ENCODE data around the gene PXN. TPM values are rescaled to one million over a fixed set of nuclear protein-coding genes. Genes with fewer than 3 reads are reported as not detected.
A peak's percentile ranks its signal among the peaks of the same experiment; 100 is the strongest.

Gene PXN
- polyA plus RNA-seq, 1 donor from 2014 or later: 5.9 TPM

- H4K20me1 ChIP-seq (ENCODE audit: insufficient read depth): no peaks in the 10 kb centered on the region
- no peak overlapping the region for H3K9ac ChIP-seq (ENCODE audit: low read length)
- TF ChIP-seq EP300 (conservative IDR thresholded peaks at IDR 0.05; ENCODE audit: poor library complexity, severe bottlenecking) (peak; percentile 19), SMC3 (conservative IDR thresholded peaks at IDR 0.05; ENCODE audit: poor library complexity) (no peak), RAD21 (conservative IDR thresholded peaks at IDR 0.05) (no peak)
- H3K9me3 ChIP-seq (ENCODE audit: low read length): no peaks in the 10 kb centered on the region
- no peak overlapping the region for H2AFZ ChIP-seq (ENCODE audit: low read depth, low read length)
- no peaks in the 10 kb centered on the region for H3K27me3 ChIP-seq (ENCODE audit: insufficient read depth, low read depth, low read length)
- H3K4me2 ChIP-seq (ENCODE audit: low read length): no peak overlapping the region
- H3K27ac ChIP-seq (ENCODE audit: low read length): no peak overlapping the region
- H3K79me2 ChIP-seq (replicated peaks; ENCODE audit: insufficient read depth, low read length): no peaks in the 10 kb centered on the region
- H3K9me2 ChIP-seq (ENCODE audit: insufficient read depth, low read length): no peaks in the 10 kb centered on the region
- no peaks in the 10 kb centered on the region for H3K36me3 ChIP-seq (ENCODE audit: insufficient read depth, low read length)
- no peak overlapping the region for H3K4me3 ChIP-seq (ENCODE audit: low read length)
- H3F3A ChIP-seq (ENCODE audit: insufficient read depth, low read length, poor library complexity, severe bottlenecking): no peaks in the 10 kb centered on the region
These were observed 25.6 kb downstream of the PXN start for GRCh38 chr12:120239776-120240494.

GRCh38 chr12:120238839-120239445 lies 26.6 kb downstream of the PXN start:
- Histone ChIP-seq H3K36me3 (ENCODE audit: insufficient read depth, low read length) (no peaks in the 10 kb centered on the region), H3K9ac (ENCODE audit: low read length) (no peak overlapping the region), H4K20me1 (ENCODE audit: insufficient read depth) (no peaks in the 10 kb centered on the region), H3K27me3 (ENCODE audit: insufficient read depth, low read depth, low read length) (no peaks in the 10 kb centered on the region), H3K9me3 (ENCODE audit: low read length) (no peaks in the 10 kb centered on the region), H3K79me2 (replicated peaks; ENCODE audit: insufficient read depth, low read length) (no peaks in the 10 kb centered on the region), H3F3A (ENCODE audit: insufficient read depth, low read length, poor library complexity, severe bottlenecking) (no peaks in the 10 kb centered on the region), H3K4me2 (ENCODE audit: low read length) (no peak overlapping the region), H3K9me2 (ENCODE audit: insufficient read depth, low read length) (no peaks in the 10 kb centered on the region), H3K27ac (ENCODE audit: low read length) (no peak overlapping the region), H2AFZ (ENCODE audit: low read depth, low read length) (no peak overlapping the region), H3K4me3 (ENCODE audit: low read length) (no peak overlapping the region)
- TF ChIP-seq POLR2AphosphoS5 (IDR thresholded peaks at IDR 0.05): no peak
- no peak for TF ChIP-seq CTCF (IDR thresholded peaks at IDR 0.05; ENCODE audit: poor library complexity, severe bottlenecking)
- TF ChIP-seq MXI1 (conservative IDR thresholded peaks at IDR 0.05; ENCODE audit: poor library complexity, severe bottlenecking): no peak
- TF ChIP-seq TAF1 (IDR thresholded peaks at IDR 0.05; ENCODE audit: low read depth): no peak
- TF ChIP-seq EZH2 (IDR thresholded peaks at IDR 0.05; ENCODE audit: borderline replicate concordance, insufficient read depth, low read length, poor library complexity, severe bottlenecking): no peak
- TF ChIP-seq SMC3 (conservative IDR thresholded peaks at IDR 0.05; ENCODE audit: poor library complexity): no peak
- no peak for TF ChIP-seq EP300 (conservative IDR thresholded peaks at IDR 0.05; ENCODE audit: poor library complexity, severe bottlenecking)
- TF ChIP-seq REST (IDR thresholded peaks at IDR 0.05; ENCODE audit: borderline replicate concordance): no peak
